ENCODE results near the gene CCM2L. TPM values are rescaled to one million over a fixed set of nuclear protein-coding genes. Genes with fewer than 3 reads are reported as not detected.

The CCM2L gene
- 1 to 10 TPM in 2 of 4 donors, under 1 TPM in 2; 0.65 to 4.4 (median 2.5) TPM for total RNA-seq

- 47 to 54% methylated on average over 2 of the region's 2 CpGs for WGBS, 2 donors
- TF ChIP-seq POLR2A (IDR thresholded peaks at IDR 0.05) (no peak), CTCF (IDR thresholded peaks at IDR 0.05) (no peak)
- no peak for DNase-seq (ENCODE audit: low spot score in 2 of 2)
- no peak within 1 kb of the TSS for H3K4me3 ChIP-seq (ENCODE audit: low read depth, poor library complexity, severe bottlenecking)
- intact Hi-C loops (cut with DNase I; ENCODE audit: low total_unique reads): no loop called here
Measured at GRCh38 chr20:32010101-32010500, at the start of gene CCM2L. Gene CCM2L (plus strand): TSS chr20:32010438. CDS start chr20:32010455, 17 bp downstream.

GRCh38 chr20:31962761-31963160, 47.5 kb upstream of the CCM2L start:
- H3K4me3 ChIP-seq (ENCODE audit: low read depth, poor library complexity, severe bottlenecking): no peak overlapping the region
- WGBS, 2 donors: 37 to 45% methylated on average over 2 of the region's 2 CpGs
- intact Hi-C loops (cut with DNase I; ENCODE audit: low total_unique reads): no loop called here
- no peak for TF ChIP-seq POLR2A (IDR thresholded peaks at IDR 0.05)
- TF ChIP-seq CTCF (IDR thresholded peaks at IDR 0.05): no peak
- no peak for DNase-seq (ENCODE audit: low spot score in 2 of 2)

- 65 to 68% methylated on average over 6 of the region's 6 CpGs for WGBS, 2 donors
- no peak for DNase-seq (ENCODE audit: low spot score in 2 of 2)
- TF ChIP-seq POLR2A (IDR thresholded peaks at IDR 0.05): no peak
- TF ChIP-seq CTCF (IDR thresholded peaks at IDR 0.05): no peak
- no peak overlapping the region for H3K4me3 ChIP-seq (ENCODE audit: low read depth, poor library complexity, severe bottlenecking)
- intact Hi-C loops (cut with DNase I; ENCODE audit: low total_unique reads): no loop called here
Measured at GRCh38 chr20:31963889-31964288, 46.3 kb upstream of the CCM2L start.

GRCh38 chr20:31966991-31967655, 43.1 kb upstream of the CCM2L start:
- intact Hi-C loops (cut with DNase I; ENCODE audit: low total_unique reads): no loop called here
- H3K4me3 ChIP-seq (ENCODE audit: low read depth, poor library complexity, severe bottlenecking): no peak overlapping the region
- DNase-seq (ENCODE audit: low spot score in 2 of 2): no peak
- 5% methylated on average over 5 of the region's 5 CpGs for WGBS, 2 donors
- no peak for TF ChIP-seq CTCF (IDR thresholded peaks at IDR 0.05)
- TF ChIP-seq POLR2A (IDR thresholded peaks at IDR 0.05): no peak

- no peak for DNase-seq (ENCODE audit: low spot score in 2 of 2)
- TF ChIP-seq POLR2A (IDR thresholded peaks at IDR 0.05): no peak
- TF ChIP-seq CTCF (IDR thresholded peaks at IDR 0.05): no peak
- 0 to 3% methylated on average over 15 to 32 of the region's 38 CpGs for WGBS, 2 donors
- H3K4me3 ChIP-seq (ENCODE audit: low read depth, poor library complexity, severe bottlenecking): no peak within 1 kb of the TSS
- intact Hi-C loops (cut with DNase I; ENCODE audit: low total_unique reads): no loop called here
Measured at GRCh38 chr20:31967830-31968249, 42.4 kb upstream of the CCM2L start, which contains the start of gene XKR7. Gene XKR7 (plus strand): TSS chr20:31968151. CDS start chr20:31968176, 25 bp downstream.

Measured in lower leg skin (tissue), 4 donors.